SK-N-MC (cell line): ENCODE data around the gene FHIT.

Experiments used
- EZH2 ChIP-seq: fragments of 200-600 bp; sonication (generic); IDR thresholded peaks from one replicate; pipeline ENCODE4 v1.6.1; 2017; ENCODE audit warnings: antibody characterized with exemption
- POLR2AphosphoS5 ChIP-seq: IDR thresholded peaks from 2 replicates; pipeline ENCODE4 v1.6.1; 2012; ENCODE audit warnings: mild to moderate bottlenecking, low read depth, low read length, borderline replicate concordance

- TF ChIP-seq POLR2AphosphoS5 (no peak), EZH2 (no peak)
Measured at GRCh38 chr3:59754456-59755129, 1496.7 kb downstream of the FHIT start.
